Neural crest cell (in vitro differentiated cells): Measurements from ENCODE around the gene SC5D. TPM values are rescaled to one million over a fixed set of nuclear protein-coding genes. Genes with fewer than 3 reads are reported as not detected.

Source experiments
- DNase-seq: peaks from one replicate; pipeline ENCODE4 v3.0.0; 2021; ENCODE audit warnings: low read depth, mixed read lengths, low spot score
- H3K27ac Mint-ChIP-seq: one replicate; pipeline ENCODE4 v1.8.0; 2021; ENCODE audit warnings: mild to moderate bottlenecking, mixed read lengths; ENCODE audit not compliant: unreplicated experiment
- H3K27me3 Mint-ChIP-seq: 2 replicates; pipeline ENCODE4 v1.8.0; 2021; ENCODE audit warnings: low read depth, mild to moderate bottlenecking, mixed read lengths
- H3K36me3 Mint-ChIP-seq: 2 replicates; pipeline ENCODE4 v1.8.0; 2021; ENCODE audit warnings: low read depth, mild to moderate bottlenecking, mixed read lengths
- H3K4me1 Mint-ChIP-seq: 2 replicates; pipeline ENCODE4 v1.8.0; 2021; ENCODE audit warnings: mixed read lengths
- H3K4me3 Mint-ChIP-seq: one replicate; pipeline ENCODE4 v1.8.0; 2021; ENCODE audit warnings: mild to moderate bottlenecking, mixed read lengths
- H3K9me3 Mint-ChIP-seq: 2 replicates; pipeline ENCODE4 v1.8.0; 2021; ENCODE audit warnings: mixed read lengths
- total RNA-seq: library from RNA; stranded (reverse); gene quantifications from 2 replicates; pipeline ENCODE4 v1.2.1, GENCODE V29; 2021
- TF ChIP-seq, protein P1 (sequence below): fragments of 200-600 bp; sonication (generic); conservative IDR thresholded peaks from 2 replicates; pipeline ENCODE4 v1.5.0; 2021; ENCODE audit warnings: antibody characterized with exemption, mild to moderate bottlenecking

Gene SC5D
- total RNA-seq, 1 donor from 2014 or later = 76.4 TPM

DNA sequence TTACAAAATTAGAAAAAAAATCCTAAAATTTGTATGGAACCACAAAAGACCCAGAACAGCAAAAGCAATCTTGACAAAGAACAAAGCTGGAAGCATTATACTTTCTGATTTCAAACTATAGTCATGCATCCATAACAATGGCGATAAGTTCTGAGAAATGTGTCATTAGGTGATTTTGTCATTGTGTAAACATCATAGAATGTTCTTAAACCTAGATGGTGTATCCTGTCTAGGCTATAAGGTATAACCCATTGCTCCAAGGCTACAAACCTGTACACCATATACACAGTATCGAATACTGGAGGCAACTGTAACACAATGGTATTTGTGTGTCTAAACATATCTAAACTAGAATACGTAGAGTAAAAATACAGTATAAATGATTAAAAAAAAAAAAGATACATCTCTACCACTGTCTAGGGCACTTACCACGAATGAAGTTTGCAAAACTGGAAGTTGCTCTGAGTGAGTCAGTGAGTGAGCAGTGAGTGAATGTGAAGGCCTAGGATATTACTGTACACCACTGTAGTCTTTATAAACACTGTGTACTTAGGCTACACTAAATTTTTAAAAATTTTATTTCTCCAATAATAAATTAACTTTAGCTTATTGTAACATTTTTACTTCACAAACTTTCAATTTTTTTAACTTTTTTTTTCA lies 18.1 kb upstream of the SC5D start:
- Mint-ChIP-seq H3K36me3 (peaks cover 7% of the 10 kb centered on the region), H3K27me3 (no peaks in the 10 kb centered on the region), H3K4me3 (no peak overlapping the region), H3K27ac (no peak overlapping the region), H3K4me1 (peaks cover 16% of the 10 kb centered on the region), H3K9me3 (peaks cover 8% of the 10 kb centered on the region)
- TF ChIP-seq, protein P1, sequence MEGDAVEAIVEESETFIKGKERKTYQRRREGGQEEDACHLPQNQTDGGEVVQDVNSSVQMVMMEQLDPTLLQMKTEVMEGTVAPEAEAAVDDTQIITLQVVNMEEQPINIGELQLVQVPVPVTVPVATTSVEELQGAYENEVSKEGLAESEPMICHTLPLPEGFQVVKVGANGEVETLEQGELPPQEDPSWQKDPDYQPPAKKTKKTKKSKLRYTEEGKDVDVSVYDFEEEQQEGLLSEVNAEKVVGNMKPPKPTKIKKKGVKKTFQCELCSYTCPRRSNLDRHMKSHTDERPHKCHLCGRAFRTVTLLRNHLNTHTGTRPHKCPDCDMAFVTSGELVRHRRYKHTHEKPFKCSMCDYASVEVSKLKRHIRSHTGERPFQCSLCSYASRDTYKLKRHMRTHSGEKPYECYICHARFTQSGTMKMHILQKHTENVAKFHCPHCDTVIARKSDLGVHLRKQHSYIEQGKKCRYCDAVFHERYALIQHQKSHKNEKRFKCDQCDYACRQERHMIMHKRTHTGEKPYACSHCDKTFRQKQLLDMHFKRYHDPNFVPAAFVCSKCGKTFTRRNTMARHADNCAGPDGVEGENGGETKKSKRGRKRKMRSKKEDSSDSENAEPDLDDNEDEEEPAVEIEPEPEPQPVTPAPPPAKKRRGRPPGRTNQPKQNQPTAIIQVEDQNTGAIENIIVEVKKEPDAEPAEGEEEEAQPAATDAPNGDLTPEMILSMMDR = no peak
- no peak for DNase-seq

DNA sequence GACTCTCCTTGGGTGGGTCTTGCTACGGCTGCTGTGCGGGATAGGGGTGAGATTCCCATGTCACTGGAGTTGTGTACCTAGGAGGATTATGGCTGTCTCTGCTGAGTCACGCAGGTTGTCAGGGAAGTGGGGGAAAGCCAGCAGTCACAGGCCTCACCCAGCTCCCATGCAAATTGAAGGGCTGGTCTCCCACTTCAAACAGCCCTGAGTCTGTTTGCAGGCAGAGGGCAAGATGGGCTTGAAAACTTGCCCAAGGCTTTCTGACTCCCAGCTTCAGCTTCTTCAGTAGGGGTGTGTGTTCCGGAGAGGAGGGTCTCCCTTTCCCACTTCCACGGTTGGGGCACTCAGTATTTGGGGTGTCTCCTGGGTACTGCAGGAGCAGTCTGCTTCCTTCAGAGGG lies 10.9 kb upstream of the SC5D start:
- Mint-ChIP-seq H3K27me3 (no peaks in the 10 kb centered on the region), H3K27ac (no peak overlapping the region), H3K36me3 (peaks cover 7% of the 10 kb centered on the region), H3K9me3 (peaks cover 9% of the 10 kb centered on the region), H3K4me3 (no peak overlapping the region), H3K4me1 (no peaks in the 10 kb centered on the region)
- DNase-seq = no peak
- TF ChIP-seq, protein P1 = no peak

DNA sequence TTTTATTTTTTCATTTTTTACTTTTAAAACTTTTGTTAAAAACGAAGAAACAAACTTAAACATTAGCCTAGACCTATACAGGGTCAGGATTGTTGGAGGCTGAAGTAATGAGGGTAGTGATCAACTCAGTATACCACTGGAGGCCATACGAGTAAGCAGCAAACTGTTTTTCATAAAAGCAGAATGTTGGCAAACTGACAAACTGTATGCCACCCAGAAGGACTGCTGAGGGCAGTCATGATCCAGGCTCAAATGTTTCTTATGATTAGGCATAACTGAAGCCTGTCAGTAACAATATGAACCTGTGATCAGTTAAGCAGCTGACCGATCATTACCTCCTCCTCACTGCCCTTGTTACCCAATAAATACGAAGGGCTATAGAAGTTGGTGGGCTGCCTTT lies 10.2 kb upstream of the SC5D start:
- no peak for DNase-seq
- no peaks in the 10 kb centered on the region for H3K4me1 Mint-ChIP-seq
- no peak overlapping the region for H3K27ac Mint-ChIP-seq
- H3K9me3 Mint-ChIP-seq = peaks cover 9% of the 10 kb centered on the region
- TF ChIP-seq, protein P1 = no peak
- peaks cover 7% of the 10 kb centered on the region for H3K36me3 Mint-ChIP-seq
- no peaks in the 10 kb centered on the region for H3K27me3 Mint-ChIP-seq
- no peak overlapping the region for H3K4me3 Mint-ChIP-seq

DNA sequence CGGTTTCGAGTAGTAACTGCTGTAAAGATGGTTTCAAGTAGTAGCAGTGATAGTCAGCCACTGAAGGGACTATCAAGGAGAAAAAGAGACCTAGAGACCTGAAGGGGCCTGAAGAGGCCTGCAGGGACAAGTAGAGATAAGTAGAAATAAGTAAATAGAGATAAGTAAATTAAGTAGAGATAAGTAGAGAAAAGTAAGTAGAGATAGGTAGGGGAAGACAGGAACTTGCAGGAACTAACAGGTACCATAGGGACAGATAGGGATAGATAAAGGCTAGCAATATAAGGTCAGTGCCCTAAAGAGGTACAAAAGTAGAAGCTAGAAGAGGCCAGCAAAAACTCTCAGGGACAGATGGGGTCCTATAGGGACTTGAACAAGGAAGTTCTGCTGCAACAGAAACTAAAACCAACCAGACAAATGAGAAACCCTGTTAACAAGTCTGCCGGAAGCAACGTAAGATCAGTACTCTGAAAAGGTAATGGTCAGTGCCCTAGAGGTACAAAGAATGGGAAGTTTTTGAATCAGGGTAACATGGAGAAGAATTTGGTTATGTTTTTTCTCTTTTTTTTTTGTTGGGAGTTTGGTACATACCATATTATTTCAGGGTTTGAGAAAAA lies 9.6 kb upstream of the SC5D start:
- no peak for DNase-seq
- no peak overlapping the region for H3K4me3 Mint-ChIP-seq
- TF ChIP-seq, protein P1 = no peak
- peak overlapping the region; percentile 14 for H3K27ac Mint-ChIP-seq
- H3K9me3 Mint-ChIP-seq = peaks cover 7% of the 10 kb centered on the region
- no peaks in the 10 kb centered on the region for H3K27me3 Mint-ChIP-seq
- no peaks in the 10 kb centered on the region for H3K4me1 Mint-ChIP-seq
- H3K36me3 Mint-ChIP-seq = peaks cover 7% of the 10 kb centered on the region

DNA sequence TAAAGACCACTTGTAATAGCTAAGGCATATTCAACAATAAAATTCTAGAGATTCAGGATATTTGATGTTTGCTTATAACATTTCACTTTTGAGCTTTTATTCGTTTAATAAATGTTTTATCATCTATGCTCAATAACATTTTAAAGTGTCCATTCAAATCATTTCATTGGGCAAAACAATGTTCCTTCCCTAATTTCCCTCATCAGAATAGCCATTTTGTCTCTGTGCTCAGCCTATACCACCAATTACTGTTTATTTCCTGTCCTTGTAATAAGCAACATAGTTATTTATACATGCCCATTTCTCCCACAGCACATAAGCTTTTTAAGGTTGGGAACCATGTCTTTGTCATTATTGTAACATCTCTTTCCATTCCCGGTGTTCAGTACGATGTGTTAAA lies 1.3 kb upstream of the SC5D start:
- H3K4me1 Mint-ChIP-seq = peaks cover 41% of the 10 kb centered on the region
- H3K36me3 Mint-ChIP-seq = peaks cover 7% of the 10 kb centered on the region
- H3K9me3 Mint-ChIP-seq = no peaks in the 10 kb centered on the region
- no peaks in the 10 kb centered on the region for H3K27me3 Mint-ChIP-seq
- no peak overlapping the region for H3K27ac Mint-ChIP-seq
- H3K4me3 Mint-ChIP-seq = peak overlapping the region; percentile 92
- TF ChIP-seq, protein P1 = no peak
- no peak for DNase-seq
